HG03575 (cell line): ENCODE data around the gene ZNF337.
"Not testable (repeated sequence)": the region's sequence is repeated elsewhere in the genome, so short reads cannot be mapped to it uniquely, and the experiment has no call there.

Source experiments
- ATAC-seq: cut with Tn5 transposase; IDR thresholded peaks from one replicate; pipeline ENCODE4 v1.9.1; 2021; ENCODE audit not compliant: unreplicated experiment, insufficient number of reproducible peaks, low FRiP score; ENCODE audit errors: extremely low read depth

The ZNF337 gene

DNA sequence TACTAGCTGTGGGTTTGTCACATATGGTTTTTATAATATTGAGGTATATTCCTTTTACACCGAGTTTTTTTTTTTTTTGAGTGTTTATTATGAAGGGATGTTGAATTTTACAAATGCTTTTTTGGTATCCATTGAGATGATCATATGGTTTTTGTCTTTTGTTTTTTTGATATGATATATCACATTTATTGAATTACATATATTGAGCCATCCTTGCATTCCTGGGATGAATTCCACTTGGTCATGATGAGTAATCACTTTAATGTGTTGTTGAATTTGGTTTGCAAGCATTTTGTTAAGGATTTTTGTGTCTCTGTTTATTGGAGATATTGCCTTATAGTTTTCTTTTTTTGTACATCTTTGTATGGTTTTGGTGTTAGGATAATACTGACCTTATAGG, 3.3 kb upstream of the ZNF337 start:
- no peak for ATAC-seq

DNA sequence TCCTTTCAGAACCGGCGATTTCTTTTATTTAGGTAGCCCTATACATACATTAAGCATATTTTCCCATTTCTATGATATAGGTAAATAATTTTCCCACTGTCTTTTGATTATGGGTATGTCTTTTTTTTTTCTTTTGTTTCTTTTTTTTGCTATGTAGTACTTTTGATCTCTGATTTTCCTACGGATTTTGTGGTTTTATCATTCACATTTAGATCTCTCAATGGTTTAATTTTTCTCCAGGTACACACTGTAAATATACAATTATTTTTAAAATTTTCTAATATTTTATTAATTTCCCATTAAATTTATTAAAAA, 436 bp upstream of the ZNF337 start:
- ATAC-seq: no peak

DNA sequence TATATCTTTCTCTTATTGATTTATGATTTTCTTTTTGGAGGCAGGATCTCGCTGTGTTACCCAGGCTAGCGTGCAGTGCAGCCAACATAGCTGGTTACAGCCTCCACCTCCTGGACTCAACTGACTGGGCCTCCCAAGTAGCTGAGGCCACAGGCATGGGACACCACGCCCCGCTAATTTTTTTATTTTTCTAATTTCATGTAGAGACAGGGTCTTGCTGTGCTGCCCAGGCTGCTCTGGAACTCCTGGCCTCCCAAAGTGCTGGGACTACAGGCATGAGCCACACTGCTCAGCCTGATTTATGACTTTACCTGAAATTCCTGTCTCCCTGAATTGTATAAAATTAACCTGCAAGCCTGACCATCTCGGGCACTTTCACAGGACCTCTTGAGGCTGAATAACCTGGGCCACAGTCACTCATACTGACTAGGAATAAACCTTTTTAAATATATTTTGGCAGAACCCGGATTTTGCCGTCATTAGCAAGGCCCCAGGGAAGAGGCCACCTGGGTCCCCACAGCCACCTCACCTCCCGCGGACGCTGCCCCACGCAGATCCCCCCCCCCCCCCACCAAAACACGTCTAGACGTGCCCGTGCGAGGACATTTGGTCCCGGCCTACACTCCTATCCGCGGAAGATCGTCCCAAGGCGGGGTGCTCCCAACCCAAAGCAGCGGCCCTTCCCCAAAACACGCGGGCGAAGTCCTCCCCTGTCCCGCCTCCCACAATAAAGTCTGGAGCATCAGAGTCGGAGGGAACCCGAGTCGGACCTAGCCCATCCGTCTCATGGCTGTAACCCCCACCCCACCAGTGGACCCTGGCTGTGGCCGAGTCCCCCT, 902 bp downstream of the ZNF337 start:
- ATAC-seq: no peak

DNA sequence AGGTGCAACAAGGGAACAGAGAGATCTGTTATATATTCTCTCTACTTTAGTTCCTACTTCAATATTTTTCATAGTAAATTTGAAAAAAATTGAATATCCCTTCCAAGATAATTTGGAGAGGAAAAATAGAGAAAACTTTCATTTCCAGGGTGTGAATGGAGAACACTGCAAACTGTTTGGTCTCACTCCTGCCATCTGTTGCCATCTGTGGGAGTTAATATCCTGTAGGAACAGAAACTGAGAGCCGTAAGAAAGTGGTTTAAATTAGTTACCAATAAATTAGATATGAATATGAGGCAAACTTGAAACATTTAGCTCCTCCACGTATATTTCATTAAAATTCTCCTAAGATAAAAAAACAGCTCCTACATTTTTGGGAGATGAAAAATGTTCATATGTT, 4.2 kb downstream of the ZNF337 start:
- no peak for ATAC-seq

DNA sequence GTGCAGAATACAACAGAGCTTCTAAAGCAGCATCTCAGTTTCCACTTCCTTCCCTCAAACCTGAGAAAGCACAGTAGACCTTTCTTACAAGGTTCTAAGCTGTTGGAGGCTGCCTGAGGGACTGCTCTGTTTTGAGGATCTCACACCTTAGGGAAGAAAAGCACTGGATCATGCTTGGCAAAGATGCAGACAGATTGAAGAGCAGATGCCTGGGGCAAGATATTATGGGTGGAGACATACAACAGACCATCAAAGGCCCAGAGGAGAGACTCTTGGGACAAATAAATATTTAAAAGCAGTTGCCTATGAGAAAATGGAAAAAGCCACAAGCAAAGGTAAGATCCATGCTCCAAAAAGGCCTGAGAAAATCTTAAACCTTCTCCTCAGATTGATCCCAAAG, 6.2 kb downstream of the ZNF337 start:
- ATAC-seq: no peak

DNA sequence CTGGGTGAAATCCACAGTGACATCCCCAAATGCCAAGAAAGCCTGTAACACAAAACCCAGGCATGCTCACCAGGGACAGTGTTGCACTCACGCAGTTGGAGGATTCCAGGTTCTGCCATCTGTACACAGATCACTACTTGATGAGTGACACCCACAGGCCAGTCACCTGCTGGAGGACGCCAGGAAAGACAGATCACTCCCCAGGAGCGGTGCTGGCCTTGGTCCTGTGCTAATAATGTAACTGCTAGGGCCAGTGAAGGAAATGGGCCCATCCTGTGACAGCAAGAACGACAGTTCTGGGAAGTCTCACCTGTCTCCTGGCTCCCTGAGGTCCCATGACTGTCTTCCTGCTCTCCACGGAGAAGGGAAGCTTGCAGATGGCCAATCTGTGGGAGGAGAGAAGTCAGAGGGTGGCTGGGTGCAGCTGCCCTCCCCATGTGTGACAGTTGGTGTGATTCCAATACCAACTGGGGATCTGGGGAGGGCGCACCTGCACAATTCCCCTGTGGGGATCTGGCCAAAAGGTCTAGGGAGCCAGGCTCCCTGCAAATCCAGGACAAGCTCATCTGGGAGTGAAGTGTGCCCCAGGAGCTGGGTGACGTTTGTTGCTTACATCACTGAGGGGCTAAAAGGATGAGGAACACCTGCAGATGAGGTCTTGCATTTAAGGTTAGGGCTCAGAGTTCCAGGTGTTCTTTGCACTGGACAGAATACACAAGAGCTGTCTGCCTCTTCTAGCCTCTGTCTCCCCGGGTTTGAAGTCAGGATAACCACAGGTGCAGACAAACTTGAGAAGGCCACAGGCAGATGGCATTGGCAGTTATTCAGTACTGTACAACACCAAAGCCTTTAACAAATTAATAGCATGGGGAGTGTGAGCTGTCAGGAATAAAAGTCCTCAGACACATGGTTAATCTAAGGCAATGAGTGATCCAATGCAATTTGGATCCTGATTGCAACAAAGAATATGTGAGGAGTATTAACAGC, 10.3 kb downstream of the ZNF337 start:
- no peak for ATAC-seq

DNA sequence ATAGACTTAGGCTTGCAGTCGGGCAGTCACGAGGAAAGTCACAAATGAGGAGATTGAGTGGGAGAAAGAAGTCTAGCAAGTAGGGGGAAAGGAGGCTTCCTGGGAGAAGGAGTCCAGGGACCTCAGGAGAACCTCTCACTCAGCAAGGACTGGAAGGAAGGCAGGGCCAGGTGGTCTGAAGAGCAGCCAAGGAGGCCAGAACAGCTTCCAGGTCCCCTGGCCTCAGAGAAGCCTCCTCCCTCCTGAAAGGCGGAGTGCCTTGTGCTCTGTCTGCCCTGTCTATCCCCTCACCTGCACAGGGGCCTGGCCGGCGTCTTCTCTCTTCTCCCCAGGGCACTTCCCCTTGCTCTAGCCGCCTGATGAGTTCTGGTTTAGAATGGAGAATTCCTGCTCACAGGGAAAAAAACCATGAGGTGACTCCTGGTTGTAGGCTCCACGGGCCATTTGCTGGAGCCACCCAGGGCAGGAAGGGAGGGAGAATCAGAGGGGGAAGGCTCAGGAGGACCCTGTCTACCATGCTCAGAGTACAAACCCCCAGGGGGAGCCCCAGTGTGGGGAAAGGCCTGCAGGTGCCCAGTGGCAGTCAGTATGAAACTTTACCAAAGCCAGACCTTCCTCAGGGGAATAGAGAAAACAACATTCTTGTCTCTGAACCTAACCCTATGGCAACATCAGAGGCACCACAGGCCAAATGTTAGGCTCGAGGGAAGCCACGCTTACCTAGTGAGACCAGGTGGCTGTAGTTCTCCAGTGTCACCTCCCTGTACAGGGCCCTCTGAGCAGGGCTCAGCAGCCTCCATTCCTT, 11.2 kb downstream of the ZNF337 start:
- no peak for ATAC-seq

DNA sequence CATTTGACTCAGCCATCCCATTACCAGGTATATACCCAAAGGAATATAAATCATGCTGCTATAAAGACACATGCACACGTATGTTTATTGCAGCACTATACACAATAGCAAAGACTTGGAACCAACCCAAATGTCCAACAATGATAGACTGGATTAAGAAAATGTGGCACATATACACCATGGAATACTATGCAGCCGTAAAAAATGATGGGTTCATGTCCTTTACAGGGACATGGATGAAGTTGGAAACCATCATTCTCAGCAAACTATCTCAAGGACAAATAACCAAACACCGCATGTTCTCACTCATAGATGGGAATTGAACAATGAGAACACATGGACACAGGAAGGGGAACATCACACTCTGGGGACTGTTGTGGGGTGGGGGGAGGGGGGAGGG, 12.8 kb downstream of the ZNF337 start:
- not testable (repeated sequence) for ATAC-seq

DNA sequence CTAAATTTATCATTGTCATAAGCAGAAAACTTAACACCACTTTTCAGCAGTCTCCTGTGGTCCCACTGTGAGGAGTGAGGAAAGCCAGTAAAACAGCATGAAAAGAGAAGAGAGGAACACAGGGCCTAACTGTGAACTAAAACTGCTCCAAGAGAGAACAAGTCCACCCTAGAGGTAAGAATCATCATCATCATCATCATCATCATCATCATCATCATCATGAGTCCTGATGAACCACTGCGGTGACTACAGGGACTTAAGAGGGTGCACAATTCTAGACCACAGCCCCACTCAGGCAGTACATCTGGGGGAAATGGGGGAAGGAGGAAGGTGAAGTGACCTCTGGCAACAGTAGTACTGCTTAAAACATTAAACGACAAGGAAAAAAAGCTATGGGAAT, 13.6 kb downstream of the ZNF337 start:
- ATAC-seq: no peak

DNA sequence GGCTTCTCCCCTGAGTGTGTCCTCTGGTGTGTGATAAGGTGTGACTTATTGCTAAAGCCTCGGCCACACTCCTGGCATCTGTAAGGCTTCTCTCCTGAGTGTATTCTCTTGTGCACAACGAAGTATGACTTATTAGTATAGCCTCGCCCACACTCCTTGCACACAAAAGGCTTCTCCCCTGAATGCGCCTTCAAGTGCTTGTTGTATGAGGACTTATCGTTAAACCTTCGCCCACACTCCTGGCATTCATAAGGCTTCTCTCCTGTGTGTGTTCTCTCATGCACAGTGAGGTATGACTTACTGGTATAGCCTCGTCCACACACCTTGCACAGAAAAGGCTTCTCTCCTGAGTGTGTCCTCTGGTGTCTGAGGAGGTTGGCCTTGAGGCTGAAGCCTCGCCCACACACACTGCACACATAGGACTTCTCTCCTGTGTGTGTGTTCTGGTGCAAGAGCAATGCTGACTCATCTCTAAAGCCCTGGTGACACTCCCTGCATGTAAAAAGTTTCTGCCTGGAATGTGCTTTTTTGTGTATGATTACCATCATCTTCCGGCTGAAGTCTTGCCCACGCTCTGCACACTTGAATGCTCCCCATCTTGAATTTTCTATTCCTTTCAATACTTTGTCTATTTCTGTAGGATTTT, 20.4 kb downstream of the ZNF337 start:
- no peak for ATAC-seq

DNA sequence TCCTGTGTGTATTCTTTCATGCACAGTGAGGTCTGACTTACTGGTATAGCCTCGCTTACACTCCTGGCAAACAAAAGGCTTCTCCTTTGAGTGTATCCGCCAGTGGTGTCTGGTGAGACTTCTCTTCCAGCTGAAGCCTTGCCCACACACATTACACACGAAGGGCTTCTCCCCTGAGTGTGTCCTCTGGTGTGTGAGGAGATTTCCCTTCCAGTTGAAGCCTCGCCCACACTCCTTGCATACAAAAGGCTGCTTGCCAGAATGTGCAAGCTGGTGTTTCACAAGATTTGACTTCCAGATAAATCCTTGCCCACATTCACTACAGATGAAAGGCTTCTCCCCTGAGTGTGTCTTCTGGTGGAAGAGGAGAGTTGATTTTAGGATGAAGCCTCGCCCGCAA, 21.5 kb downstream of the ZNF337 start:
- ATAC-seq: no peak

DNA sequence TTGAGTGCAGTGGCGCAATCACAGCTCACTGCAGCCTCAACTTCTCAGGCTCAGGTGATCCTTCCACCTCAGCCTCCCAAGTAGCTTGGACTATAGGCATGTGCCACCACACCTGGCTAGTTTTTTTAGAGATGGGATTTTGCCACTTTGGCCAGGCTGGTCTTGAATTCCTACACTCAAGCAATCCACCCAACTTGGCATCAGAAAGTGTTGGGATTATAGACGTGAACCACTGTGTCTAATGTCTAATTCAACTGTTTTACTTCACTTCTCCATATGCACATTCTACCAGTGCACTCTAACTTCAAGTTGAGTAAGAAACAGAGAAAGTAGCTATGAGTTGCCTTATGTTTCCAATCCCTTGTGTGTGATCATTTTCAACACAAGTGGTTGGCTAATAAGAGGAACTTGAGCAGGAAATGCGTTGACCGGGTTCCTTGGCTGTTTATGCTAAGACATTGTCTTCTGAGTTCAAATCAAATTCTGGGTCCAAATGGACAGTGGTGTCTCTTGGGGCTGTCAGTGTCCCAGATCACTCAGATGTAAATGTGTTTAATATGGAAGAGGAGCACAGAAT, 23.9 kb downstream of the ZNF337 start:
- no peak for ATAC-seq

DNA sequence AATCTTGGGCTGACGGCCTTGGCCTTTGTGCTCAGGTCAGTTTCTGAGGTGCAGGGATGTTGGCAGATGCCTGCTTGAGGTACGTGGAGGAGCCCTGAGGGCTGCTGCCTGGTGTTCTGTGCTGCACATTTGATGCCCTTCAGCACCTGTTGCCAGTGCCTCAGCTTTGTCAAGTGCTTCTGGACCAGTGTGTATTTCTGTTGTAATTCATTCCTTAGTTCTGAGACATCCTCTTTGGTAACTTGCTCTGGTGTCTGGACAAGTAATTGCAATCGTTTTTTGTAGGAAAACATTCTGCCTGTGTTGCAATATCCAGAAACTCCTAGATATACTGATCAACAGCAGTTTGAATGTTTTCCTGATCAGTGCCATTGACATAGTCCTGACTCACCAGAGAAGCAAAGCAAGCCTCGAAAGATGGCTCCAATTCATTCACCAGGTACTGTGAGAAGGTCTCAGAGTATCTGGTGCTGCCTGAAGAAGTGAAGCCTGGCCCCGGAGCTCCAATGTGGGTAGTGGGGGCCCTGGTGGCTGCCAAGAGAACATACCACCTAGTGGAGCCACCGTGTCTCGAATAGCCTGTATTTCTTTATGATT, 26.7 kb downstream of the ZNF337 start:
- no peak for ATAC-seq

DNA sequence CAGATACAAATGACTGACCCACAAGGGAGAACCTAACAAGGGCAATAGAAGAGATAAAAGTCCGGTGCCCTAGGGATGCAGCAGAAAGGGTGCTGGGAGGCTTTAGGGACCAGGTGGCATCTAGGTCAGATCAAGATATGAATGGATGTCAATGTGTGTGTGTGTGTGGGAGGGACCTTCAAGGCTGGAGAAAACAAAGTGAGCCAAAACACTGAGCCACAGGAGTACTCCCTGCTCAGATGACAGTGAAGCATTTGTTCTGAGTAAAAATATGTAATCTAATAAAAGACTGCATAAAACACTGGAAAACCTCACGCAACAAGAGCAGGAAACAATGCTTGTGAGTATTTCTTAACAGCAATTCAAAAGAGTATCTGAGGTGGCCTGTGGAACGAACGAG, 28.2 kb downstream of the ZNF337 start:
- no peak for ATAC-seq

DNA sequence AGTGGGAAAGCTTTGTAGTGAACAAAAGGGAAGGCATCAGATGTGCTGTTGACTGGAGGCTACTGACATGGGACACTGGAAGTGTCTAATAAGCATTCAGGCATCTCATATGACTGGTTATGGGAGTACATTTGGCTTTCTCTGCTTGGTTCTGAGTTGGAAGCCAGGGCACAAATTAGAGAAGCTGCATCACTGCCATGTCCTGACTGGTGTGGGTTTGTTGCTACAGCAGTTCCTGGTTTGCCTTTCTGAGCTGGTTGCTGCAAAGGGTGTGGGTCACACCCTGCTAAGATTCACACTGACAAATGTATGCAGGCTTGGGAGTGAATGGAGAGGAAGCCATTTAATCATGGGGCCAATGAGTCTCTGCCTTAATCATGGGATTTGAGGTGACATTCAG, 36.7 kb downstream of the ZNF337 start:
- ATAC-seq: no peak

DNA sequence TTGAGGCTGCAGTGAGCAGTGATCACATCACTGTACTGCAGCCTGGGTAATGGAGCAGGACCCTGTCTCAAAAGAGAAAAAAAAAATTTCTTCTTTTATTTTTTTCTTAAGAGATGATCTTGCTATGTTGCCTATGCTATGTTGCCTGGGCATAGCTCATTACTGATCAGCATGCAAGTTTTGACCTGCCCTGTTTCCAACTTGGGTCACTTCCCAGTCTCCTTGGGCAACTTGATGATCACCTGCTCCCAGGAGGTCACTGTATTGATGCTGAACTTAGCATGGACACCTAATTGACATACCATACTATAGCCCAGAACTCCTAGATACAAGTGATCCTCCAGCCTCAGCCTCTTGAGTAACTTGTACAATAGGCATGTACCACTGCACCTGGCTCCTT, 42.2 kb downstream of the ZNF337 start:
- no peak for ATAC-seq

DNA sequence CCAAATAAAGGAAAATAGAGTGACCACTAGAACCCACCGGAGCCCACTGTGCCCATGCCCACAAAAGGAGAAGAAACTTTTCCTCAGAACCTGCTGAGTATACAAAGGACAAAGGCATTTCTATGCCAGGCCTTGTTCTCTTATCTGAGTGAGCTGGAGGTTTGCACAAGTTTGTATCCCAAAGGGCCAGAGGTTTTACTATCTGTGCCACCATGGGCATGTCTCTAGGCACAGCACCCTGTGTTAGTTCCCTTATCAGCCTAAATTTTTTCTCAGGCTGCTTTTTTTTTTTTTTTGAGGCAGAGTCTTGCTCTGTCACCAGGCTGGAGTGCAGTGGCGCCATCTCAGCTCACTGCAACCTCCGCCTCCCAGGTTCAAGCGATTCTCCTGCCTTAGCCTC, 43.8 kb downstream of the ZNF337 start:
- ATAC-seq: not testable (repeated sequence)

DNA sequence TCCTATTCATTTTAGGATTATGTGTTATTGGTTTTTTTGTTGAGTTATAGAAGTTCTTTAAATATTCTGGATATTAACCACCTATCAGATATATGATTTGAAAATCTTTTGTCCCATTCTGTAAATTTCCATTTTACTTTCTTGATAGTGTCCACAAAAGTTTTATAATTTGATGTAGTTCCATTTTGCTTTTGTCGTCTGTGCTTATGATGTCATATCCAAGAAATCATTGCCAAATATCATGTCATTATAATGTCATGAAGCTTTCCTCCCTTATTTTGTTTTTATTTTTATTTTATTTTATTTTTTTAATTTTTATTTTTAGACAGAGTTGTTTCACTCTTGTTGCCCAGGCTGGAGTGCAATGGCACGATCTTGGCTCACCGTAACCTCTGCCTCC, 51.8 kb downstream of the ZNF337 start:
- no peak for ATAC-seq
